Smooth muscle cell of trachea (primary cell): ENCODE data around the gene PRAMEF17. TPM values are rescaled to one million over a fixed set of nuclear protein-coding genes. Genes with fewer than 3 reads are reported as not detected.

ENCODE experiments used
- total RNA-seq: library from RNA; depleted of rRNA; stranded (reverse); fragments of >200 nt; gene quantifications from 2 replicates; pipeline ENCODE4 v1.2.1, GENCODE V29; 2014

PRAMEF17 gene, protein sequence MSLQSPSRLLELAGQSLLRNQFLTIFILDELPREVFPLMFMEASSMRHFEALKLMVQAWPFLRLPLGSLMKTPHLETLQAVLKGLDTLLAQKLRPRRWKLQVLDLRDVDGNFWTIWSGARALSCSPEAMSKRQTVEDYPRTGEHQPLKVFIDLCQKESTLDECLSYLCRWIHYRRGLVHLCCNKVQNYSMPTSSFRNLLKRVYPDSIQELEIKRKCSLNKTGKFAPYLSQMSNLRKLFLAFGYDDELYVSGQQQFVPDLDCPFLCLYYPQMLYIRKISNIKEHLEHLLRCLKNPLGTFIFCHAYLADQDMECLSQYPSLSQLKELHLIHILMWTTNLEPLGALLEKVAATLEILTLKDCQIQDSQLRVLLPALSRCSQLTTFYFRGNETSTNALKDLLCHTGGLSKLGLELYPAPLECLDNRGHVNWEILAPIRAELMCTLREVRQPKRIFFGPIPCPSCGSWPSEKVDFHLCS
- total RNA-seq = not detected in 2 replicates

DNA sequence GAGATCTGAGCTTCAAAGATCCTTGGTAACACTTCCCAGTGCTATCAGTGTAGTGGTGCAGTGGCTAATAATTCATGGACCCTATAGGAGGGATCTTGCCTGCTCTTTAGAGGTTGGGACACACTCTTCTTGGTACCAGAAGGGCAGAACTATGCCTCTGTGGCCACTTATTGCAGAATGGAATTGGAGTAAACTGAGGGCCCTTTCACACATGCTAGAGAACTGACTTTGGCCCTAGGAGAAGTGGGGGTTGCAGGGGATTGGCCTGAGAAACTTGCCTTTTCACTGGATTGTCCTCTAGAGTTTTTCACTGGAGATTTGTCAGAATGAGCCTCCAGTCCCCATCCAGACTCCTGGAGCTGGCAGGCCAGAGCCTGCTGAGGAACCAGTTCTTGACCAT lies at the start of gene PRAMEF17:
TSS of gene PRAMEF17 (plus strand) at position 301 of the 400 bp plus-strand sequence. CDS start at position 327, 26 bp downstream.

DNA sequence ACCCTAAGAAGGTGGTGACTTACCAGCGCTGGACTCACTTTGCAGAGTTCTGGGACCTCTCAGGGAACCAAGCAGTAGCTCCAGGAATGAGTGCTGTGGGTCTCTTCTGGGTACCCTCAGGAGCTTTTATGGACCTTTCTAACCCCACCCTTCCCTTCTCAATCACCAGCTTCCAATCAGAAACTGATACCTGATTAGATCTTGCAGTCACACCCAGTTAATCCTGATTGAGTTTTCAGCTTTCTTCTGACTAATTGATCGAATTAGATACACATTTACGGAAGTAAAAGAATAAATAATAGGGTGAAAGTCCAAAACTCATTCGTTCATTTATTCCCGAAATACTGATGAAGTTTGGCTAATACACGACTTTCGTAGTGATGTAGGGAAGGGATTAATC lies 42.4 kb upstream of the PRAMEF17 start, which contains the start of gene PRAMEF14:
TSS of gene PRAMEF14 (minus strand) at position 101 of the 400 bp plus-strand sequence. CDS start 1,820 bp downstream, outside the sequence.

DNA sequence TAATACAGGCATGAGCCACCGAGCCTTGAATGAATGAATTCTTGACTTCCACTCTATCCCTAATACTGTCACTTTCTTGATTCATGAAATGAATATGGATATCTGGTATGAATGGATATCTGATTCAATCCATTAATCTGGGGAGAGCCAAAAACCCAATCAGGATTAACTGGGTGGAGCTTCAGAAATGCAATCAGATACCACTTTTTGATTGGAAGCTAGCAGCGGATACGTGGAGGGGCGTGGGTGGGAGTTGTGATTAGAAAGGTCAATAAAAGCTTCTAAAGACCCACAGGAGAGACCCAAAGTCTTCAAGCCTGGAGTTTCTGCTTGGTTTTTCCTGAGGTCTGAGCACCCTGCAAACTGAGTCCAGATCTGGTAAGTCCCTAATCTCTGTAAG lies 20.7 kb downstream of the PRAMEF17 start, which contains the start of gene PRAMEF20:
TSS of gene PRAMEF20 (plus strand) at position 301 of the 400 bp plus-strand sequence. CDS start 5,905 bp downstream, outside the sequence.

Other genes starting within 250 kb of the PRAMEF17 start
- not detected in 2 replicates for gene PRAMEF26, start 233.6 kb upstream of the PRAMEF17 start, total RNA-seq
- gene HNRNPCL4, start 224.0 kb upstream of the PRAMEF17 start, total RNA-seq = not detected in 2 replicates
- gene PRAMEF9, start 217.8 kb upstream of the PRAMEF17 start, total RNA-seq = not detected in 2 replicates
- not detected in 2 replicates for gene PRAMEF13, start 188.2 kb upstream of the PRAMEF17 start, total RNA-seq
- not detected in 2 replicates for gene PRAMEF18, start 163.5 kb upstream of the PRAMEF17 start, total RNA-seq
- gene PRAMEF5, start 135.4 kb upstream of the PRAMEF17 start, total RNA-seq = not detected in 2 replicates
- gene PRAMEF8, start 104.5 kb upstream of the PRAMEF17 start, total RNA-seq = not detected in 2 replicates
- gene PRAMEF33, start 86.1 kb upstream of the PRAMEF17 start, total RNA-seq = not detected in 2 replicates
- not detected in 2 replicates for gene PRAMEF15, start 74.1 kb upstream of the PRAMEF17 start, total RNA-seq
- not detected in 2 replicates for gene PRAMEF14, start 42.5 kb upstream of the PRAMEF17 start, total RNA-seq
- not detected in 2 replicates for gene PRAMEF19, start 17.7 kb upstream of the PRAMEF17 start, total RNA-seq
- gene PRAMEF20, start 20.8 kb downstream of the PRAMEF17 start, total RNA-seq = not detected in 2 replicates
- gene LRRC38, start 124.4 kb downstream of the PRAMEF17 start, total RNA-seq = not detected in 2 replicates
- gene PDPN, start 194.2 kb downstream of the PRAMEF17 start, total RNA-seq = 0.87 and 4.5 TPM in 2 replicates